GM23248 (cell line): ENCODE data around the gene SDF2L1.

ENCODE experiments used
- EZH2 ChIP-seq: fragments of 200-600 bp; sonication (generic); IDR thresholded peaks from 2 replicates; pipeline ENCODE4 v1.6.1; 2018; ENCODE audit warnings: antibody characterized with exemption, mild to moderate bottlenecking; ENCODE audit not compliant: insufficient read depth, poor library complexity, severe bottlenecking
- EZH2phosphoT487 ChIP-seq: fragments of 200-600 bp; sonication (generic); IDR thresholded peaks from 2 replicates; pipeline ENCODE4 v1.6.1; 2018; ENCODE audit warnings: antibody characterized with exemption, moderate library complexity, mild to moderate bottlenecking, low read depth; ENCODE audit not compliant: insufficient read depth

DNA sequence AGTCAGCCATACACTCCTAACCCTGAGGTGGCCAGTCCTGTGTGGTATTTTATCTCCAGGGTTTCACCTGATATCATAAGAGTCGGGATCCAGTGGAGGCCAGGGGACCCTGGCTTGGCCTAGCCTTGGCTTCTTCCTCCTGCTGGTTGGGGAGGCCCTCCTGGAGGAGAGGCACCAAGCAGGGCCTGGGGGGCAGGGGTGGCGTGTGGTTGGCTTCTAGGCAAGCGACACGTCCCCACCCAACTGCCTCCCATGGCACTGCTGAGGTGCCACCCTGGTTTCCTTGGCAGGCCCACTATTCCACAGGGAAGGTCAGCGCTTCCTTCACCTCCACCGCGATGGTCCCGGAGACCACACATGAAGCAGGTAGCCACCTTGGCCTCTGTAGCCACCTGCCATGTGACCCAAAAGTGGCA is 44.1 kb downstream of the SDF2L1 start:
- TF ChIP-seq EZH2phosphoT487 = no peak
- no peak for TF ChIP-seq EZH2
